Progenitor cell of endocrine pancreas (in vitro differentiated cells): Measurements from ENCODE around the gene CCDC126. TPM values are rescaled to one million over a fixed set of nuclear protein-coding genes. Genes with fewer than 3 reads are reported as not detected.

Experiments used
- DNase-seq: peaks from one replicate; pipeline ENCODE4 v3.0.0; 2021; ENCODE audit warnings: low spot score; ENCODE audit not compliant: unreplicated experiment
- H3K27ac Mint-ChIP-seq: 2 replicates; pipeline ENCODE4 v1.8.0; 2021; ENCODE audit warnings: mild to moderate bottlenecking, moderate library complexity, mixed read lengths
- H3K27me3 Mint-ChIP-seq: 2 replicates; pipeline ENCODE4 v1.8.0; 2021; ENCODE audit warnings: mixed read lengths
- H3K36me3 Mint-ChIP-seq: 2 replicates; pipeline ENCODE4 v1.8.0; 2022; ENCODE audit warnings: mixed read lengths; ENCODE audit not compliant: insufficient read depth
- H3K4me1 Mint-ChIP-seq: 2 replicates; pipeline ENCODE4 v1.8.0; 2021; ENCODE audit warnings: low read depth, mixed read lengths
- H3K4me3 Mint-ChIP-seq: 2 replicates; pipeline ENCODE4 v1.8.0; 2021; ENCODE audit warnings: low read depth, mild to moderate bottlenecking, moderate library complexity, mixed read lengths
- H3K9me3 Mint-ChIP-seq: 2 replicates; pipeline ENCODE4 v1.8.0; 2021; ENCODE audit warnings: low read depth, mixed read lengths
- total RNA-seq: library from RNA; stranded (reverse); gene quantifications from 2 replicates; pipeline ENCODE4 v1.2.1, GENCODE V29; 2021
- TF ChIP-seq, protein P1 (sequence below): fragments of 200-600 bp; sonication (generic); IDR thresholded peaks from one replicate; pipeline ENCODE4 v1.5.0; 2021; ENCODE audit warnings: antibody characterized with exemption, mild to moderate bottlenecking; ENCODE audit not compliant: unreplicated experiment

CCDC126 gene
- total RNA-seq, 1 donor from 2014 or later, result 21.3 TPM

DNA sequence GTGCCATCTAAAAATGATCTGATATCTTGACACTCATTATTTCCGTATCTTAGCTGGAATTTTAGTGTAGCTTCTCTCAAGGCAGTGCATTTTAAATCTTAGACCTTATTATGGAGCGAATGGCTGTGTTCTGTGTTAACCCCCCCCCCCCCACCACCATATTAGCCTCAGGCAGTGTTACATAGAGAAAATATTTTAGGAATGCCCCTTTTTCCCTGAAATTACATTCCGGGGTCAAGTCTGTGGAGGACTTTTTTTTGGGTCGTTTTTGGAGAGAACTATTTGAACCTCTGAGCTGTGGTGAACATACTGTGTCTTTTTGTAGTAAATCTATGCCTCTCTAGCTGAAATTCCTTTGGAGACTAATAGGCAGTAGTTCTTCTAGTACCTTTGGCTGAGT, 3.1 kb downstream of the CCDC126 start:
- H3K9me3 Mint-ChIP-seq, result peaks cover 4% of the 10 kb centered on the region
- no peak for DNase-seq
- H3K36me3 Mint-ChIP-seq, result peaks cover 5% of the 10 kb centered on the region
- H3K4me1 Mint-ChIP-seq, result peaks cover 42% of the 10 kb centered on the region
- peak overlapping the region; percentile 68 for H3K27ac Mint-ChIP-seq
- TF ChIP-seq, protein P1, sequence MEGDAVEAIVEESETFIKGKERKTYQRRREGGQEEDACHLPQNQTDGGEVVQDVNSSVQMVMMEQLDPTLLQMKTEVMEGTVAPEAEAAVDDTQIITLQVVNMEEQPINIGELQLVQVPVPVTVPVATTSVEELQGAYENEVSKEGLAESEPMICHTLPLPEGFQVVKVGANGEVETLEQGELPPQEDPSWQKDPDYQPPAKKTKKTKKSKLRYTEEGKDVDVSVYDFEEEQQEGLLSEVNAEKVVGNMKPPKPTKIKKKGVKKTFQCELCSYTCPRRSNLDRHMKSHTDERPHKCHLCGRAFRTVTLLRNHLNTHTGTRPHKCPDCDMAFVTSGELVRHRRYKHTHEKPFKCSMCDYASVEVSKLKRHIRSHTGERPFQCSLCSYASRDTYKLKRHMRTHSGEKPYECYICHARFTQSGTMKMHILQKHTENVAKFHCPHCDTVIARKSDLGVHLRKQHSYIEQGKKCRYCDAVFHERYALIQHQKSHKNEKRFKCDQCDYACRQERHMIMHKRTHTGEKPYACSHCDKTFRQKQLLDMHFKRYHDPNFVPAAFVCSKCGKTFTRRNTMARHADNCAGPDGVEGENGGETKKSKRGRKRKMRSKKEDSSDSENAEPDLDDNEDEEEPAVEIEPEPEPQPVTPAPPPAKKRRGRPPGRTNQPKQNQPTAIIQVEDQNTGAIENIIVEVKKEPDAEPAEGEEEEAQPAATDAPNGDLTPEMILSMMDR, result no peak
- H3K4me3 Mint-ChIP-seq, result peak overlapping the region; percentile 11
- H3K27me3 Mint-ChIP-seq, result peaks cover 11% of the 10 kb centered on the region

DNA sequence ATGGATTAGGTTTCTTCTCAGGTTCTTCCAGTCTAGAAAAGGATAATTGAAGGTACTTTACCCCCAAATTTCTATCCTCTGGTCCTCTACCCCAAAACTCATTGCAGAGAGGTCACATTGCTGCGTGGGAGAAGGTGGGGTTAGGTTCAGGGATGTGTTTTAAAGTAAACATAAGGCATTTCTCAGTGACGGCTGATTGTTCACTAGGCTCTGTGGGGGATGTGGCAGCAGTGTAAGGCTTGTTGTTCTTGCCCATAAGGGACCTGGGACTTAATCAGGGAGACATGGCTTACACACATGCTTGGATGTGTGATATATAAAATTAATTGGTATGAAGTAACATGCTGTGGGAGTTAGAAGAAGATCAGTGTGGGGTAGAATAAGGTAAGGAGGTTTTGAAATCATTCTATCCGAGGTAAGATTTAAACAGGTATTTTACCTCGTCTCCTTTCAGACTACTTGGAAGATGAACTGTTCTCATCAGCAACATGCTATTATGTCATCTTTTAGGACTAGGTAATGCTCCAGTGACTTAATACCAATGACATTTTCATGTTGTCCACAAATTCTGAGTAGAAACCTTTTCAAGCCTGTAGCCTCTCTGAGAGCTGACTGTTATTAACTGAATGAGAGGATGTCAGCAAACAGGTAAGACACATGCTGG, 6.6 kb downstream of the CCDC126 start:
- H3K36me3 Mint-ChIP-seq, result peaks cover 13% of the 10 kb centered on the region
- peaks cover 38% of the 10 kb centered on the region for H3K4me1 Mint-ChIP-seq
- H3K4me3 Mint-ChIP-seq, result no peak overlapping the region
- TF ChIP-seq, protein P1, result no peak
- H3K9me3 Mint-ChIP-seq, result peaks cover 3% of the 10 kb centered on the region
- no peaks in the 10 kb centered on the region for H3K27me3 Mint-ChIP-seq
- no peak overlapping the region for H3K27ac Mint-ChIP-seq
- DNase-seq, result no peak

DNA sequence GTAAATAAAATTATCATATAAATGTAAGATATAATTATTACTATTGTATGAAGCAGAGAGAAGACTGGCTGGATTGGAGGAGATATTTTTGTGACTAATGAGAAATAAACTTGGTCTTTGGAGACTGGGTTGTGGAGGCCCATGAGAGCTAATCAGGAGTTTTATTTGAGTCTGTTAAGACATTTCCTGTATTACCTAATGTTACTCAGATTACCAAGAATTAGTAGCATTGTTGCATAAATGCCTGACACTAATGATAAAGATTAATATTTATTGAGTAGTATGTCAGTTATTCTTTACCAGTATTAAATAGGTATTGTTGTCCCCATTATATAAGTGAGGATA, 7.1 kb downstream of the CCDC126 start:
- Mint-ChIP-seq H3K27me3 (no peaks in the 10 kb centered on the region), H3K4me3 (no peak overlapping the region), H3K9me3 (peaks cover 3% of the 10 kb centered on the region), H3K4me1 (peaks cover 35% of the 10 kb centered on the region), H3K27ac (no peak overlapping the region), H3K36me3 (peaks cover 13% of the 10 kb centered on the region)
- no peak for DNase-seq
- TF ChIP-seq, protein P1, result no peak

DNA sequence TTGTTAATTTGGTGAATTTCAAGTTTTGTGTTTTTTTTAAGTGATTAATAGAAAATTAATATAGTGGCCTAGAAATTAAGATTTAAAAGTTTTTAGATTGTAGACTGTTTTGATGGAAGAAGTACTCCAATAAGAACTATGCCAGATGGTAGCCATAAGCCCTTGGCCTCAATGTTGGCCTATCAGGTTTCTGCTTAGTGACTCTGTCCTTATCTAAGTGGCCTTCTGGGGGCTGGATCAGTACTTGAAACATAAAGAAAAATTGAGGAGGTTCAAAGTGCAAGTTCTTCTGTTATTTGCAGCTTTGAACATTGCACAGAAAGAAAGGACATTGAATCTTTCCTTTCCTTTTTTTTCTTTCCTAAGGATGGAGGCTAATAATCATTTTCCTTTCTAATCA, 9.9 kb downstream of the CCDC126 start:
- DNase-seq, result no peak
- peaks cover 24% of the 10 kb centered on the region for H3K36me3 Mint-ChIP-seq
- no peak overlapping the region for H3K27ac Mint-ChIP-seq
- no peaks in the 10 kb centered on the region for H3K27me3 Mint-ChIP-seq
- H3K4me3 Mint-ChIP-seq, result no peak overlapping the region
- TF ChIP-seq, protein P1, result no peak
- peaks cover 3% of the 10 kb centered on the region for H3K9me3 Mint-ChIP-seq
- H3K4me1 Mint-ChIP-seq, result peaks cover 18% of the 10 kb centered on the region

DNA sequence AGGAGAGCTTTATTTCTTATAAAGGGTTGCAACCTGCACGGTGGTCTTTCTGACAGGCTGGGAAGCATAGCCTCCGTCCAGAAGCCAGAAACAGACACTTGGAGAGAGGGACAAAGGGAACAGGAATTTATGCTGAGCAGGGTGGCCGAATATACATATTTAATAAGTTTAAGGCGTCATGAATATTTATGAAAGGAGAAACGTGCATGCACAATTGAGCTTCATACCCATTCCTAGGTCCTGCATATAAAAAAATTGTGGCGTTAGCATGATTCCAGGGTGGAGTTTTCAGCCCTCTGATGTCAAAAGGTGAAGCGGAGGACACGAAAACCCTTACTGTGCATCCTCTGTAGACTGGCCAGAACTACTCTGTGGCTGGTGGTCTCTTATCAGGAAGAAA, 10.7 kb downstream of the CCDC126 start:
- Mint-ChIP-seq H3K27me3 (no peaks in the 10 kb centered on the region), H3K27ac (no peak overlapping the region), H3K4me3 (no peak overlapping the region), H3K9me3 (peaks cover 3% of the 10 kb centered on the region), H3K36me3 (peaks cover 27% of the 10 kb centered on the region), H3K4me1 (peaks cover 11% of the 10 kb centered on the region)
- TF ChIP-seq, protein P1, result no peak
- no peak for DNase-seq
